Colon (tissue), 2 donors: Measurements from ENCODE around the gene NELFB.

Experiments
- FAIRE-seq: peaks from 2 replicates; lab custom pipeline; 2012; peaks lifted over from hg19 to GRCh38; lab: Jason Lieb, UNC
- donor health status: control.
- donor health status: control.

The NELFB gene

GRCh38 chr9:137303151-137303892 is 48.2 kb downstream of the NELFB start:
- FAIRE-seq: no peak

GRCh38 chr9:137303893-137304382 is 48.8 kb downstream of the NELFB start:
- FAIRE-seq: no peak

DNA sequence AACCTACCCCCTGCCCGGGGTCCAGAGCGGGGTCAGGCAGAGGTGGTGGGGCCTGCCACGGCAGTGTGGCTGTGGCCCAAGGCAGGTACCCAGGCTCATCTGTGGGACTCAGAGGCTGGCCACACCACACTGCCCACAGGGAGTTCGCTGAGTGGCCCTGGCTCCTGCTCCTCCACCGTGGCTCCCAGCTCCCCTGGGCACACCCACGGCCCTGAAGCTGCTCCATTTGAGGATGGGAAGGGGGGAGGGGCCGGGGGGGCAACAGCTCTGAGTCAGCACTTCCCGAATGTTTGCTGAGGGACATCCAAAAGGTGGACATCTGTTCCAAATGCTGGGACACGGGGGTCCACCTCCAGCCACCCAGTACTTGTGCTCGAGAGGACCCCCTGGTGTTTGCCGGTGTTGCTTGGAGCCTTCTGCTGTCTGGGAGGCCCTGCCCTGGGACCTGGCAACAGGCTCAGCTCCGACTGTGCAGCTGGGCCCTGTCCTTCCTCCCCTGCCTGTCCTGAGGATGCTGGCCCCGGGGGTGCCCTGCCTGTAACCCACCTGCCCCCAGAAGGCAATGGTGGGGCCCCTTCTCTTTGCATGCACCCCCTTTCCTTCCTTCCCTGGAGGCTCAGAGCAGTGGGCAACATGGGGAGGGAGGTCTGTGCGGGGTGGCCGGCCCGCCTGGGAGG is 49.4 kb downstream of the NELFB start:
- FAIRE-seq: no peak

GRCh38 chr9:137305060-137305797 is 50.1 kb downstream of the NELFB start:
- FAIRE-seq: no peak

- no peak for FAIRE-seq
Measured at GRCh38 chr9:137305798-137306065, 50.6 kb downstream of the NELFB start.

DNA sequence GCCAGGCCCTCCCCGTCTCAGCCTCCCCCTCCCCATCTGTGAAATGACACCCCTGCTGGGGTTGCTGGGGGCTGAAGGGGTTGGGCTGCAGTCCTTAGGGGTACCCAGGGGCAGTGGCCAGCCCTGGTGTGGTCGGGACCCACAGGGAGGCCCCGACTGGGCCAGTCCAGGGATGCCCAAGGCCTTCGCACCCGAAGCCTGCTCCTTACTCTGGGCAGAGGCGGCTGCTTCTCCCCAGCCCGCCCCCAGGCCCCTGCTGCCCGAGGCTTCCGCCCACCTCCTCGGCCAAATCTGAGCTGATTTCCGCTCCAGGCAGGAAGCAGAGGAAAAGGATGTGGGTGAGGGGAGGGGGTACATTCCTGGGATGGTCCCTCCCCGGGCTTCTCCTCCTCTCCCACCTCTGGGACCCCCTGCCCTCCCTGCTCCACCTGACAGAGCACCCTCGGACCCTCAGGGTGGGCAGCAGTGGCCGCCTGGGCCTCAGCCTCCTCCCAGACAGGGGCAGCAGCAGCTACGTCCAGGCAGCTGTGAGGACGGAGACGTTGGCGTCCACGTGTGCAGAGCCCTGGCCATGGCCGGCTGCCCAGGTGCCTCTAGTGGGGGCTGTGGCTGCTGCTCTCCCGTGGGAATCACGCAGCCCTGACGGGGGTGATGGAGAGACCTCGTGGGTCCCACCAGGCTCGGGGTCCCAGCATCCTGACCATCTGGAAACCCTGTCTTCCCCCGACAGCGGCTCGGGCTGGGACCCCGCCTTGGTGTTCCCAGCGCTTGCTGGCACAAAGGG is 51.1 kb downstream of the NELFB start:
- FAIRE-seq: no peak

DNA sequence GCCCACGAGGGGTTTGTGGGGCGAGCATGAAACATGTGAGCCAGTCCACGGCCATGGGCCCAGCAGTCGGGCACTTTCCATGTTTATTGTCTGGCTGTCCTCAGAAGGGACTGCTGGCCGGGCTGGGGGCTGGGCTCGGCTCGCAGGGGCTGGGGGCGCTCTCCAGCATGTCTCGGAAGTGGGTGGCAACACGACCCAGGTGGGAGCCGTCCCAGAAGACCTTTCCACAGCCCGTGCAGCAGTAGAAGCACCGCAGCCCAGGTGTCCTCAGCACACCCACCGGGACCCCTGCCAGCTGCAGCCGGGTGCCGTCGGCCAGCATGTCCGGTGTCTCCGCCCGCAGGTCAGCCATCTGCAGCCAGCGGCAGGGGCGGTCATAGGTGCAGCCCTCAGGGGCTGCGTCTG is 51.7 kb downstream of the NELFB start:
- FAIRE-seq: no peak

- no peak for FAIRE-seq
Measured at GRCh38 chr9:137307255-137308056, 52.3 kb downstream of the NELFB start.

GRCh38 chr9:137308057-137308619 is 53.0 kb downstream of the NELFB start:
- FAIRE-seq: no peak

GRCh38 chr9:137309368-137310188 is 54.5 kb downstream of the NELFB start:
- FAIRE-seq: no peak

DNA sequence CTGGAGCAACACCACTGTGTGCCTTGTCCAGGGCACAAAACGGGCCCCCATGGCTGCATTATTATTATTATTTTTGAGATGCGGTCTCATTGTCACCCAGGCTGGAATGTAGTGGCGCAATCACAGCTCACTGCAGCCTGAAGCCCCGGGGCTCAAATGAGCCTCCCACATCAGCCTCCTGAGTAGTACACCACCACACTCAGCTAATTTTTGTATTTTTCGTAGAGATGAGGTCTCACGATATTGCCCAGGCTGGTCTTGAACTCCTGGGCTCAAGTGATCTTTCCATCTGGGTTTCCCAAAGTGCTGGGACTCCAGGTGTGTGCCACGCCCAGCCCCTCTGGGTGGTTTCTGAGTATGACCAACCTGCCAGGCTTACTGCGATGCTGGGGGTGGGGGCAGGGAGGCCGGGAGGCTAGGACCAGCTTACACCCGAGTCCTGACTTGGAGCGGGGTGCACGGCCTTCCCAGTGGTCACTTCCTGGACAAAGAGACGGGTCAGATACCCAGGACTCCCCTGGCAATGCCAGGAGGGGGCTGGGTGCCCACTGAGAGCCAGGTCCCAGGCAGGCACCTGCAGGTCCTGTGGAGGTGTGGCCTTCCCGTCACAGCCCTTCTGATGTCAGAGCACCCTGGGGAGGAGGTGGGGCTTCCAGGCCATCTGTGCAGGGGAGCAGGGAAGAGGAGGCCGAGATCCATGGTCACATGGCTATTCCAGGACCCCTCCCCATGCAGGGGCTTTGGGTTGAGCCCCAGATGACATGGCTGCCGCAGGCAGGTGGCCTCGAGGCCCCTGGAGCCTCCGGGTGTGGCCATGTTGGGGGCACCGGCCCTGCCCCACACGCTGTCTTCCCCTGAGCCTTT is 55.3 kb downstream of the NELFB start:
- no peak for FAIRE-seq

DNA sequence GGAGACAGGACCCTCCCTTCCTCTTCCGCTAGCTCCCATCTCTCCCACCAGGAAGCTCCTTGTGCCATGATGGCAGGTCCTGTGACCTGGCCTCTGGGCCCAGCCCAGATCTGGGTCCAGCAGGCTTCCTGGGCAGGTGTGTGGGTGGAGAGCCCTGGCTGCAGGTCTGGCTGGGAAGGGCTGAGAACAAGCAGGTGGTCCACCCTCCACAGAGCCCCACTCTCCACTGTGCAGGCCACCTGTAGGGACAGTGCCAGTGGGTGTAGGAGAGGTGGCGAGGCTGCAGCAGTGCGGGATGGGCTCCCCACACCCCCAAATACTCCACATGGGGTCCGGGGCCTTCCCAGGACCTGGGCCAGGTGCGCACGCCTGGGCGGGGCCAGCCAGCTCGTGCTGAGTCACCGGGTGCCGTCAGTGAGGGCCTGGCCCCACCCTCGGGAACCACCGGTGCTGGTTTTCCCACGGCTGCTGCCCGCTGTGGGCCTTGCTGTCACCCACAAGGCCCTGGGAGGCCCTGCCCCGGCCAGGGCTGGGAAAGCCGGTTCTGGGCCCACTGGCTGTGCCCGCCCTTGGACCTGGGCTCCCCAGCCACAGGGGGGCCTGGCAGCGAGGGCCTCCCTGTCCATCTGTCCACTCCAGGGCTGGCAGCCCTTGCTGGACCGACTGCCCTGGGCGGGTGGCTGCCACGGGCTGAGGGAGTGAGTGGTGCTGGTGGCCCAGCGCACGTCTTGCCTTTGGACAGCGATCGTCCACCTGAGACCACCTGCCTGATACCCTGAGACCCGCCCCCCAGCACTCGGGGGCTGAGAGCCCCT is 56.3 kb downstream of the NELFB start:
- no peak for FAIRE-seq

DNA sequence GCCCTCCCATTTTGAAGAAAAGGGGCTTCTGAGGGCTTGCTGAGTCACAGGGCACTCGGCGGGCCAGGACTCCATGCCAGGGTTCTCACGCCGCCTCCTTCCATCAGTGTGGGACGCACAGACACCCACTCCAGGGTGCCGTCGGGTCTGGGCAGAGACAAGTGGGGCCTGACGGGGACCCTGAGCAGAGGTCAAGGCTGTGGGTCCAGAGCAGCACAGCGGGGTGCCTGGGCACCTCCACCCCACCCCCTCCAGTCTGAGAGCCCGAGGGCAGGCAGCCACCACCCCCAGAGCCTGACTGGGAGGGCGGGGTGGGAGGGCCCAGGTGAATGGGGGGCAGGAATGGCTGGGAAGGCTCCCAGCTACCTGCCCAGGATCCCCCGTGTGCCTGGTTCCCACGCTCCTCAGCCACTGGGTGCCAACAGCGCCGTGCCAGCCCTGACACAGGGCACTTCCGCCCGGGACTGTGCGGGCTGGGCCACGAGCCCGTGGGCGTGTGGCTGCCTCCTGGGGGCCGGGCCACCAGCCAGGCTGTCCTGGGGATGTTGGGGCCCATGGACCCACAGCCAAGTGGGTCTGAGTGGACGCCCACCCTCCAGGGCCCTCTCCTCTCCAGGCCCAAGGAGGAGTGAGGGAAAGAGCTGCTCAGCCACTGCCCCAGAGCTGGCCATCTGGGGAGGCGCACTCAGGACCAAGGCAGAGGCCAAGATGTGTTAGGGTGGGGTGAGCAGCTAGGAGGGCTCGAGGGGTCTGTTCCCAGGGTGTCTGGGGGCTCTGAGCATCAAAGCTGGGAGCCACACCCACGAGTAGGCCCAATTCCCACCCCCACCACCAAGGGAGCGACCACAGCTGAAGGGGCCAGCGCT is 57.1 kb downstream of the NELFB start:
- FAIRE-seq: no peak

DNA sequence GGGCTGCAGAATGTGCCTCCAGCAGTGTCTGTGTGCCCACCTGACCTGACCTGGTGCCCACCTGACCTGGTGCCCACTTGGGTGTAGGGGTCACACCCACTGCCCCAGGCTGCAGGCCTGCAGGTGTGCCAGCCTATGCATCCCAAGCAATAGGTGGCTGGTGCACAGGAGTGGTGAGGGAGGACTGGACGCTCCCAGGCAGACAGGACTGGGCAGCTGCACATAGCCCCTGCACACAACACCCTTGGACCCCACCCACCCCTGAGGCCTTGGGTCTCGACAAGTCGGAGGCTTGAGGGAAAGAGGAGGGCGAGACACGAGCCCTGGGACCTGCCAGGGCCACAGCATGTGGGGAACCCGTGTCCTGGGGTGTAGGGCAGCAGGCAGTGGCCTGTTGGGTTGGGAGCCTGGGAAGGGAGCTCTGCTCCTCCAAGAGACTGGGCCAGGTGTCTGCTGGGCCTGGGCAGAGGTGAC is 57.8 kb downstream of the NELFB start:
- FAIRE-seq: no peak

GRCh38 chr9:137313326-137313936 is 58.3 kb downstream of the NELFB start:
- no peak for FAIRE-seq

GRCh38 chr9:137313956-137314560 is 58.9 kb downstream of the NELFB start:
- no peak for FAIRE-seq
